Activated T-helper 1 cell treated with anti-CD3 and anti-CD28 coated beads, Interleukin-12 subunit alpha, Interleukin-12 subunit beta, Interleukin-2, Interleukin-4 antibody, amounts not matched to agents 30 ng/mL and 10 ng/mL and 1 ng/mL, durations not matched to agents 14 hours and 24 hours and 36 hours (primary cell): Measurements from ENCODE around the gene TNC. TPM values are rescaled to one million over a fixed set of nuclear protein-coding genes. Genes with fewer than 3 reads are reported as not detected.

Experiments
- DNase-seq: peaks from one replicate; pipeline ENCODE4 v3.0.0; 2021; ENCODE audit warnings: low spot score
- H3K27ac Mint-ChIP-seq: one replicate; pipeline ENCODE4 v1.8.0; 2021; ENCODE audit warnings: mild to moderate bottlenecking, mixed read lengths
- H3K27me3 Mint-ChIP-seq: one replicate; pipeline ENCODE4 v1.8.0; 2022; ENCODE audit warnings: mild to moderate bottlenecking, moderate library complexity, mixed read lengths; ENCODE audit not compliant: insufficient read depth
- H3K36me3 Mint-ChIP-seq: one replicate; pipeline ENCODE4 v1.8.0; 2021; ENCODE audit warnings: low read depth, mixed read lengths
- H3K4me1 Mint-ChIP-seq: one replicate; pipeline ENCODE4 v1.8.0; 2021; ENCODE audit warnings: low read depth, mixed read lengths
- H3K4me3 Mint-ChIP-seq: one replicate; pipeline ENCODE4 v1.8.0; 2021; ENCODE audit warnings: mild to moderate bottlenecking, moderate library complexity, mixed read lengths
- H3K9me3 Mint-ChIP-seq: one replicate; pipeline ENCODE4 v1.8.0; 2021; ENCODE audit warnings: mixed read lengths
- intact Hi-C: fragments of 100-400 bp; cut with micrococcal nuclease; formaldehyde crosslinking; loops from one replicate; pipeline ENCODE4 v1.15.1; 2024
- total RNA-seq: library from RNA; stranded (reverse); gene quantifications from 2 replicates; pipeline ENCODE4 v1.2.3, GENCODE V29; 2022

Gene TNC
- total RNA-seq, 1 donor from 2014 or later, result 0.60 TPM

- DNase-seq, result no peak
- Mint-ChIP-seq H3K4me1 (no peaks in the 10 kb centered on the region), H3K9me3 (no peaks in the 10 kb centered on the region), H3K4me3 (no peak overlapping the region), H3K27ac (no peak overlapping the region), H3K27me3 (peaks cover 7% of the 10 kb centered on the region), H3K36me3 (no peaks in the 10 kb centered on the region)
- intact Hi-C loops, result no loop called here
These were observed 32.1 kb downstream of the TNC start for GRCh38 chr9:115085773-115086377.

GRCh38 chr9:115084709-115085108 lies 33.2 kb downstream of the TNC start:
- H3K4me1 Mint-ChIP-seq, result no peaks in the 10 kb centered on the region
- no peak overlapping the region for H3K4me3 Mint-ChIP-seq
- intact Hi-C loops, result no loop called here
- H3K27ac Mint-ChIP-seq, result no peak overlapping the region
- no peaks in the 10 kb centered on the region for H3K36me3 Mint-ChIP-seq
- H3K27me3 Mint-ChIP-seq, result peaks cover 13% of the 10 kb centered on the region
- H3K9me3 Mint-ChIP-seq, result no peaks in the 10 kb centered on the region
- DNase-seq, result no peak

DNA sequence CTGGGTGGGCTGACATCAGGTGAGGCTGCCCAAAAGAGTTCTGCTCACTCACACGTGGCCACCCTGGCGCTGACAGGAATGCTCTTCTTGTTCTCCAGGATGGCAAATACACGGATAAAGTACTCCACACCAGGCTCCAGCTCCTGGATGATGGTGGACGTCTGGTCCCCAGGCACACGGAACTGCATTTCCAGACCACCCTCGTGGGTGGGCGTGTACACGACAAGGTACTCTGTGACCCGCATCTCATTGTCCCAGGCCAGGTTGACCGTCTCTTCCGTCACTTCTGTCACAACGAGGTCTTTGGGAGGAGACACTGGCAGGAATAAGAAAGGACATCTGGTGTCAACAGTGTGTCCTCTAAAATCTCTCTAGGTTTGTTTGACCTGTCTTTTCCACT lies 33.8 kb downstream of the TNC start:
- Mint-ChIP-seq H3K4me1 (no peaks in the 10 kb centered on the region), H3K4me3 (no peak overlapping the region), H3K9me3 (no peaks in the 10 kb centered on the region), H3K36me3 (no peaks in the 10 kb centered on the region), H3K27ac (no peak overlapping the region), H3K27me3 (peaks cover 13% of the 10 kb centered on the region)
- DNase-seq, result no peak
- intact Hi-C loops, result no loop called here

GRCh38 chr9:115080242-115080641 lies 37.7 kb downstream of the TNC start:
- intact Hi-C loops, result no loop called here
- no peaks in the 10 kb centered on the region for H3K36me3 Mint-ChIP-seq
- DNase-seq, result no peak
- H3K27me3 Mint-ChIP-seq, result peaks cover 9% of the 10 kb centered on the region
- H3K4me1 Mint-ChIP-seq, result no peaks in the 10 kb centered on the region
- no peak overlapping the region for H3K4me3 Mint-ChIP-seq
- H3K9me3 Mint-ChIP-seq, result no peaks in the 10 kb centered on the region
- no peak overlapping the region for H3K27ac Mint-ChIP-seq

- Mint-ChIP-seq H3K36me3 (no peaks in the 10 kb centered on the region), H3K27ac (no peak overlapping the region), H3K4me3 (no peak overlapping the region), H3K4me1 (no peaks in the 10 kb centered on the region), H3K9me3 (no peaks in the 10 kb centered on the region), H3K27me3 (peaks cover 6% of the 10 kb centered on the region)
- no peak for DNase-seq
- intact Hi-C loops, result no loop called here
These were observed 38.8 kb downstream of the TNC start for GRCh38 chr9:115079156-115079555.

- H3K27me3 Mint-ChIP-seq, result peaks cover 14% of the 10 kb centered on the region
- DNase-seq, result no peak
- no peaks in the 10 kb centered on the region for H3K36me3 Mint-ChIP-seq
- intact Hi-C loops, result no loop called here
- no peak overlapping the region for H3K27ac Mint-ChIP-seq
- no peaks in the 10 kb centered on the region for H3K9me3 Mint-ChIP-seq
- H3K4me1 Mint-ChIP-seq, result no peaks in the 10 kb centered on the region
- H3K4me3 Mint-ChIP-seq, result no peak overlapping the region
These were observed 44.5 kb downstream of the TNC start for GRCh38 chr9:115073456-115073855.

GRCh38 chr9:115071176-115071575 lies 46.8 kb downstream of the TNC start:
- H3K9me3 Mint-ChIP-seq, result no peaks in the 10 kb centered on the region
- no peaks in the 10 kb centered on the region for H3K4me1 Mint-ChIP-seq
- H3K27ac Mint-ChIP-seq, result no peak overlapping the region
- no peaks in the 10 kb centered on the region for H3K36me3 Mint-ChIP-seq
- H3K27me3 Mint-ChIP-seq, result peaks cover 18% of the 10 kb centered on the region
- DNase-seq, result no peak
- intact Hi-C loops, result no loop called here
- no peak overlapping the region for H3K4me3 Mint-ChIP-seq

- no peaks in the 10 kb centered on the region for H3K36me3 Mint-ChIP-seq
- H3K27me3 Mint-ChIP-seq, result peaks cover 18% of the 10 kb centered on the region
- no peak overlapping the region for H3K4me3 Mint-ChIP-seq
- no peaks in the 10 kb centered on the region for H3K9me3 Mint-ChIP-seq
- H3K4me1 Mint-ChIP-seq, result no peaks in the 10 kb centered on the region
- intact Hi-C loops, result no loop called here
- DNase-seq, result no peak
- no peak overlapping the region for H3K27ac Mint-ChIP-seq
These were observed 48.2 kb downstream of the TNC start for GRCh38 chr9:115069771-115070170.

GRCh38 chr9:115069302-115069701 lies 48.7 kb downstream of the TNC start:
- H3K4me1 Mint-ChIP-seq, result no peaks in the 10 kb centered on the region
- intact Hi-C loops, result no loop called here
- no peak overlapping the region for H3K27ac Mint-ChIP-seq
- no peaks in the 10 kb centered on the region for H3K36me3 Mint-ChIP-seq
- no peaks in the 10 kb centered on the region for H3K9me3 Mint-ChIP-seq
- no peak for DNase-seq
- H3K4me3 Mint-ChIP-seq, result no peak overlapping the region
- H3K27me3 Mint-ChIP-seq, result peaks cover 18% of the 10 kb centered on the region

DNA sequence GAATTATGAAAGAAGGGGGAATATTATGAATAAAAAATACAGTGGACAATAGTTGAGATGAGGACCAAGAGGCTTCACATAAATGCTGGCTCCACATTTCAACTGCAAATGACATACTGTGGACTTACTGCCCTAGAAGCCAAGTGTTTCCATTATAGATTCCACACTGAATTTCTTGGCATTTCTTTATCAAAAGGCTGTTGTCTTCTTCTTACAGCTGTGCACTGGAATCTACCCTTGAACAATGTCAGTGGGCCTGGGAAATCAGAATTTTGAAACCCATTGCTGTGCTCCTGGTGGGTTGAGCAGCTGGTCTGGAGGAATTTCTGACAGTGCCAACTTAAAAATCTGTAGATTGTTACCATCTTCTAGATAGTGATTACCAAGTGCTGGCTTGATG lies 49.9 kb downstream of the TNC start:
- no peaks in the 10 kb centered on the region for H3K9me3 Mint-ChIP-seq
- intact Hi-C loops, result no loop called here
- H3K36me3 Mint-ChIP-seq, result no peaks in the 10 kb centered on the region
- no peak for DNase-seq
- H3K27me3 Mint-ChIP-seq, result peaks cover 20% of the 10 kb centered on the region
- no peak overlapping the region for H3K4me3 Mint-ChIP-seq
- H3K27ac Mint-ChIP-seq, result no peak overlapping the region
- peaks cover 9% of the 10 kb centered on the region for H3K4me1 Mint-ChIP-seq

- Mint-ChIP-seq H3K9me3 (no peaks in the 10 kb centered on the region), H3K36me3 (no peaks in the 10 kb centered on the region), H3K4me3 (no peak overlapping the region), H3K4me1 (peaks cover 10% of the 10 kb centered on the region), H3K27me3 (peaks cover 12% of the 10 kb centered on the region), H3K27ac (no peak overlapping the region)
- intact Hi-C loops, result no loop called here
- DNase-seq, result no peak
These were observed 54.7 kb downstream of the TNC start for GRCh38 chr9:115063058-115063845.

- peaks cover 9% of the 10 kb centered on the region for H3K4me1 Mint-ChIP-seq
- no peak for DNase-seq
- H3K27ac Mint-ChIP-seq, result no peak overlapping the region
- peaks cover 18% of the 10 kb centered on the region for H3K27me3 Mint-ChIP-seq
- H3K9me3 Mint-ChIP-seq, result no peaks in the 10 kb centered on the region
- H3K36me3 Mint-ChIP-seq, result no peaks in the 10 kb centered on the region
- no peak overlapping the region for H3K4me3 Mint-ChIP-seq
- intact Hi-C loops, result no loop called here
These were observed 59.2 kb downstream of the TNC start for GRCh38 chr9:115058684-115059315.

GRCh38 chr9:115058175-115058574 lies 59.8 kb downstream of the TNC start:
- peaks cover 16% of the 10 kb centered on the region for H3K27me3 Mint-ChIP-seq
- no peak overlapping the region for H3K4me3 Mint-ChIP-seq
- no peak overlapping the region for H3K27ac Mint-ChIP-seq
- peaks cover 2% of the 10 kb centered on the region for H3K4me1 Mint-ChIP-seq
- no peaks in the 10 kb centered on the region for H3K9me3 Mint-ChIP-seq
- intact Hi-C loops, result no loop called here
- no peaks in the 10 kb centered on the region for H3K36me3 Mint-ChIP-seq
- no peak for DNase-seq
